BLaER1 treated with 17β-estradiol and CSF1 and Interleukin-3, amounts not matched to agents 10 nM and 100 nM (cell line): Measurements from ENCODE around the gene SH3GL1.
A peak's percentile ranks its signal among the peaks of the same experiment; 100 is the strongest.

Source experiments
- H3K27ac ChIP-seq, 11 experiments: shearing (Covaris generic); formaldehyde crosslinking; 2 replicates each; pipeline ENCODE4 v1.8.1; 2022
- H3K27me3 ChIP-seq, 11 experiments: shearing (Covaris generic); formaldehyde crosslinking; 2 replicates each; pipeline ENCODE4 v1.8.1; 2022
- H3K36me3 ChIP-seq, 11 experiments: shearing (Covaris generic); formaldehyde crosslinking; 2 replicates each; pipeline ENCODE4 v1.8.1; 2022
- H3K4me1 ChIP-seq, 10 experiments: shearing (Covaris generic); formaldehyde crosslinking; 2 replicates each; pipeline ENCODE4 v1.8.1; 2022
- H3K4me2 ChIP-seq, 11 experiments: shearing (Covaris generic); formaldehyde crosslinking; 2 replicates each; pipeline ENCODE4 v1.8.1; 2022
- H3K4me3 ChIP-seq, 10 experiments: shearing (Covaris generic); formaldehyde crosslinking; 2 replicates each; pipeline ENCODE4 v1.8.1; 2022
- H3K9ac ChIP-seq, 11 experiments: shearing (Covaris generic); formaldehyde crosslinking; 2 replicates each; pipeline ENCODE4 v1.8.1; 2022
- H3K9me3 ChIP-seq, 11 experiments: shearing (Covaris generic); formaldehyde crosslinking; replicated peaks in 1 of 11; 2 replicates each; pipeline ENCODE4 v1.8.1; 2022
- H4K20me1 ChIP-seq, 11 experiments: shearing (Covaris generic); formaldehyde crosslinking; 2 replicates each; pipeline ENCODE4 v1.8.1; 2022
- Cebpa-rat ChIP-seq, 11 experiments: shearing (Covaris generic); IDR thresholded peaks; 2 replicates each; pipeline ENCODE4 v1.8.1; 2022

Gene SH3GL1, protein sequence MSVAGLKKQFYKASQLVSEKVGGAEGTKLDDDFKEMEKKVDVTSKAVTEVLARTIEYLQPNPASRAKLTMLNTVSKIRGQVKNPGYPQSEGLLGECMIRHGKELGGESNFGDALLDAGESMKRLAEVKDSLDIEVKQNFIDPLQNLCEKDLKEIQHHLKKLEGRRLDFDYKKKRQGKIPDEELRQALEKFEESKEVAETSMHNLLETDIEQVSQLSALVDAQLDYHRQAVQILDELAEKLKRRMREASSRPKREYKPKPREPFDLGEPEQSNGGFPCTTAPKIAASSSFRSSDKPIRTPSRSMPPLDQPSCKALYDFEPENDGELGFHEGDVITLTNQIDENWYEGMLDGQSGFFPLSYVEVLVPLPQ

DNA sequence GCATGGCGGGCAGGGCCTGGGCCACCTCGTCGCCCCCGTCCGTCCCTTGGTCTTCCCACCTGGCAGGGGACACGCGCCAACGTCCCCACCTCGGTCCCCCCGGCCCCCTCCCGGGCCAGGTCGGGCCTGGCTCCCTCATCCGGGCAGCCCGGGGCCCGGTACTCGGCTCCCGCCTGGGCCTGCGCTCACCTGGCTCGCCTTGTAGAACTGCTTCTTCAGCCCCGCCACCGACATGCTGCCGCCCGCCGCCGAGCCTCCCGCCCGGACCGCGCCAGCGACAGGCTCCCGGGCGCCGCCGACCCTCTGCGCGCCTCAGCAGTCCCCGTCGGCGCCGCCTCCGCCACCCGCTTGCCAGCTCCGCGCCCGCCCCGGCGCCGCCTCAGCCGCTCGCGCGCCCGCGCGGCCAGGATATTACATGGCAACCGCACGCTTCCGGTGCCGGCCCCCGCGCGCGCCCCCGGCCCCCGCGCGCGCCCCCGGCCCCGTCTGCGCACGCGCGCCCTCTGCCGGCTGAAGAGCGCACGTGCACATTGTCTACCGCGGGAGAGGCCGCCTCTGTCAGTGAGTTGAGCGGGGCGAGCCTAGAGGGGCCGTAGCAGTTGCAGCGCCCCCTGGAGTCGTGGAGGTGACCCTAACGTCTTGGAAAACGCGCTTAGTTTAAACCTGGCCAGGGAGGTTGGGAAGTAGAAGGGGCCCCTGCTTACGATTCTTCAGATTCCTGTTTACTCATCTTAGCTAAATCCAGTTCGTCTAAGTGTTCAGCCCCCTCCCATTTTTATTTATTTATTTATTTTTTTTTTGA, at the start of gene SH3GL1:
TSS of gene SH3GL1 (minus strand) at position 413 of the 802 bp plus-strand sequence. CDS start at position 234, 179 bp downstream.
- peak within 1 kb of the TSS; percentile 97 to 100 (median 99) for H3K9ac ChIP-seq
- peak within 1 kb of the TSS; percentile 94 to 99 (median 98) for H3K27ac ChIP-seq
- H3K36me3 ChIP-seq: peaks cover 29 to 54% (median 39%) of the 10 kb centered on the region in 11 experiments; a peak in 21 of 22 replicates
- peak within 1 kb of the TSS; percentile 86 to 97 (median 94) for H3K4me2 ChIP-seq
- H4K20me1 ChIP-seq: peaks cover 38 to 76% (median 66%) of the 10 kb centered on the region in 11 experiments
- H3K9me3 ChIP-seq: peaks cover 0 to 3% (median 0%) of the 10 kb centered on the region in 11 experiments; a peak in 1 of 22 replicates
- peak within 1 kb of the TSS; percentile 86 to 100 (median 96) for H3K4me3 ChIP-seq
- H3K27me3 ChIP-seq: no peaks in the 10 kb centered on the region
- TF ChIP-seq Cebpa-rat (IDR thresholded peaks at IDR 0.05): no peak
- peaks cover 56 to 69% (median 65%) of the 10 kb centered on the region in 10 experiments for H3K4me1 ChIP-seq

DNA sequence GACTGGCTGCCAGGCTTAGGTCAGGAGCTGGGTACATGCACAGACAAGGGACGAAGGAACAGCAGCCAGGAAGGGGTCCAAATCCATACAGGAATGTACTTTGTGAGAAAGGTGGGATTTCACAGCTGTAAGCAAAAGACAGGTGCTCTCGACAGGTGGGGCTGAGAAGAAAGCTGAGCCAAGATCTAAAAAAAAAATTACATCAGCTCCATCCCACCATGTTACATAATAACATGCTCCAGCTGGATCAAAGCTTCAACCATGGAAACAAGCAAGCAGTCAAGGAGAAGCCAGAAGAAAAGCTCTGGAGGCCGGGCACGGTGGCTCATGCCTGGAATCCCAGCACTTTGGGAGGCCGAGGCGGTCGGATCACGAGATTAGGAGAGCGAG, 49.3 kb upstream of the SH3GL1 start:
- H3K36me3 ChIP-seq: peaks cover 78 to 100% (median 86%) of the 10 kb centered on the region in 11 experiments
- H3K27ac ChIP-seq: no peak overlapping the region

DNA sequence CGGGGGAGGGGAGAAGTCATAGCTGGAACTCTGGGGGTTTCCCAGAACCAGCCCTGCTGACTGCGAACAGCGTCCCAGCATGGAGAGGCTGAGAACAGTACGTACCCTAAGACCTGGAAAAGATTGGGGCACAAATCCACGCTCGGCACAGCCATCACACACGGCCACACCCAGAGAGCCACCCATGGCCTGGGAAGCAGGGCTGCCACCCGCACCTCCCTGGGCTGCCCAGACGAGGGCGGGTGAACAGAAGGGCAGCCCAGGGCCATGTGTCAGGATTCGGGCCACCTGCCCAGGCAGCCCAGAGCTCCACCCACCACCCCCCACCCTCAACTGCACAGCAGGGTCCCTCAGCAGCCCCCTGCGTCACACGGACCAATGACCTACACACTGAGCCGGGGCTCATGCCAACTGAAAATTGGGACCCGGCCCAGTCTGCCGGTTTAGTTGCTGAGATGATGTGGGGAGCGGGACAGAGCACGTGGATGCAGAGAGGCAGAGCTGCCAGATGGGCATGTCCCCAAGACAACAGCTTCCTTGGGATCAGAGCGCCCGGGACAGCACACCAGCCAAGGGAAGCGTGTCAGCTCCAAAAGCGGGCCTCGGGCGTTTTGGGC, 48.8 kb upstream of the SH3GL1 start:
- Histone ChIP-seq H3K9ac (no peak overlapping the region), H4K20me1 (peaks cover 46 to 100% (median 86%) of the 10 kb centered on the region in 11 experiments; a peak in 21 of 22 replicates), H3K4me1 (peaks cover 21 to 32% (median 21%) of the 10 kb centered on the region in 10 experiments), H3K4me3 (no peak overlapping the region), H3K9me3 (no peaks in the 10 kb centered on the region), H3K4me2 (no peak overlapping the region), H3K36me3 (peaks cover 83 to 100% (median 92%) of the 10 kb centered on the region in 11 experiments), H3K27me3 (no peaks in the 10 kb centered on the region), H3K27ac (no peak overlapping the region)
- no peak for TF ChIP-seq Cebpa-rat (IDR thresholded peaks at IDR 0.05)

More for the DNA sequence above, 49.3 kb upstream of the SH3GL1 start:
- TF ChIP-seq Cebpa-rat (IDR thresholded peaks at IDR 0.05): no peak
- peaks cover 47 to 100% (median 86%) of the 10 kb centered on the region in 11 experiments for H4K20me1 ChIP-seq
- H3K9ac ChIP-seq: no peak overlapping the region
- peaks cover 26 to 35% (median 26%) of the 10 kb centered on the region in 10 experiments for H3K4me1 ChIP-seq
- no peaks in the 10 kb centered on the region for H3K27me3 ChIP-seq
- no peak overlapping the region for H3K4me2 ChIP-seq
- no peaks in the 10 kb centered on the region for H3K9me3 ChIP-seq
- no peak overlapping the region for H3K4me3 ChIP-seq

DNA sequence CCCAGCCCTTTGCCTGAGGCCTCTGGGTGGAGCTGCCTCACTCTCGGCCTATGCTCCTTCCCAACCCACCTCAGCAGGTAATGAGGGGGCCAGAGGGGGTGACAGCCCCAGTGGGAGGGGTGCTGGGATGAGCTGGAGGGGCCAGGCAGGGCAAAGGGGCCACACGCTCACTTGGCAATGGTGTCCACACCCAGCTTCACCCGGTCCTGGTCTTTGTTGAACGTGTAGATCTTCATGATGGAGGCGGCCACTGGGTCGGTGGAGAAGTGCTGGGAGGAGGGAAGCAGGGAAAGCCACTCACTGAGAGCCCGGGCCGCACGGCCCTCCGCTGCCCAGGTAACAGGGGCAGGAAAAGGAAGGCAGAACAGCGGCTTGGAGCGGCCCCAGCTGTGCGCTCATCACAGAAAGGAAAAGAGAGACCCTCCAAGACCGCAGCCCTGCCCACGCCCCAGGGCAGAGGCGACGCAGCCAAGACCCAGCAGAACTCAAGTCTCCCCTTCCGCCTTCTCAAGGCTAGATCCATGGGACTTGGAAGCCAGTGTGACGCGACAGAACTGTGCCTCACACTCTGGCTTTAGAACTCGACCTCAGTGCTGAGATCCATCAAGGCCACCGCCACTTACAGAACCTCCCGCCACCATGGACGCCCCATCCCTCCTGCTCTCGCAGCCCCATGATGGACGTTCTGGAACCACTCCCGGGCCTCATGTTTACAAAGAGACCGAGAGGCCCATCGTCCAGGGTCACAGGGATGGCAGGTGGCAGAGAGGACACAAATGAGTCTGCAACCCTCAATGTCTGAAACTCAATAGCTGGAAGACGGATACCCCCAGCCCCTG, 48.0 kb upstream of the SH3GL1 start:
- peaks cover 13 to 25% (median 14%) of the 10 kb centered on the region in 10 experiments for H3K4me1 ChIP-seq
- H3K36me3 ChIP-seq: peaks cover 91 to 100% (median 97%) of the 10 kb centered on the region in 11 experiments
- peaks cover 42 to 100% (median 86%) of the 10 kb centered on the region in 11 experiments; a peak in 21 of 22 replicates for H4K20me1 ChIP-seq
- no peak overlapping the region for H3K4me3 ChIP-seq
- H3K9ac ChIP-seq: no peak overlapping the region
- no peak for TF ChIP-seq Cebpa-rat (IDR thresholded peaks at IDR 0.05)
- H3K9me3 ChIP-seq: no peaks in the 10 kb centered on the region
- no peak overlapping the region for H3K4me2 ChIP-seq
- no peaks in the 10 kb centered on the region for H3K27me3 ChIP-seq
- no peak overlapping the region for H3K27ac ChIP-seq

DNA sequence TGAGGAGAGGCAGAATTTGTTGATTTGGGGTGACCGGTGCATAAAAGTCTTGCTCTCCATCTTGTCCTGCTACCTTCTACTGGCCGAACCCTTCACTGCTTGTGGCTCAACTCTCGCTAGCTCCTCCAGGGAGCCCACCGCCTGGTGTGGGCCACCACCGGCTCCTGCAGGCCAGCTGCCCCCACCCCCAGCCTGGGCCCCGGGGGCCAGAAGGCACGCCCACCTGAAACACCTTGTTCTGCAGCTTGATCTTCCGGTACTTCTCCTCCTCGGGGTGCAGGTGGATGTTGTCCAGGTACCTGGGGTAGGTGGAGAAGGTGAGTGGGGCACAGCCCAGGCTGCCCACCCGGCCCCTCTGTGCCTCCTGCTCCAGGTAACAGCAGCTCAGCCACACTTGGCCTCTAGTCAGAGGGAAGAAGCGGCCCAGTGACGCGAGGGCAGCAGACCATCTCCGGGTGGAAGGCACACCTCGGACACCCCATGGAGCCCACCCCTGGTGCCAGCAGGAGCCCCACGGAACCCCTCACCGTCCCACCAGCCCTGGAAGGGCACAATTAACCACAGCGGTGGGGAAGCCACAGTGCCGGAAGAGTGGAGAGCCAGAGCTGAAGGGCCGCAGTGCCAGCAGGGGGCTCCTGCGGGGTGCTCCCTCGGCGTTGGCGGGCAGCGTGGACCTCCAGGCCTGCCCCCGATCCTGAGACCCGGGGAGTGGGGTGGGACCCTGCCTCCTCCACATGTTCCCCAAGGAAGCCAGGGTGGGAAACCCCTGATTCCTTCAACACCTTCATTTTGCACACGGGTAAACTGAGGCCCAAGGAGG, 47.2 kb upstream of the SH3GL1 start:
- Histone ChIP-seq H4K20me1 (peaks cover 39 to 100% (median 86%) of the 10 kb centered on the region in 11 experiments; a peak in 21 of 22 replicates), H3K27ac (no peak overlapping the region), H3K27me3 (no peaks in the 10 kb centered on the region), H3K4me3 (no peak overlapping the region), H3K4me2 (no peak overlapping the region), H3K9me3 (no peaks in the 10 kb centered on the region), H3K4me1 (peaks cover 5 to 17% (median 7%) of the 10 kb centered on the region in 10 experiments; a peak in 19 of 20 replicates), H3K9ac (no peak overlapping the region), H3K36me3 (peaks cover 88 to 100% (median 98%) of the 10 kb centered on the region in 11 experiments)
- no peak for TF ChIP-seq Cebpa-rat (IDR thresholded peaks at IDR 0.05)

DNA sequence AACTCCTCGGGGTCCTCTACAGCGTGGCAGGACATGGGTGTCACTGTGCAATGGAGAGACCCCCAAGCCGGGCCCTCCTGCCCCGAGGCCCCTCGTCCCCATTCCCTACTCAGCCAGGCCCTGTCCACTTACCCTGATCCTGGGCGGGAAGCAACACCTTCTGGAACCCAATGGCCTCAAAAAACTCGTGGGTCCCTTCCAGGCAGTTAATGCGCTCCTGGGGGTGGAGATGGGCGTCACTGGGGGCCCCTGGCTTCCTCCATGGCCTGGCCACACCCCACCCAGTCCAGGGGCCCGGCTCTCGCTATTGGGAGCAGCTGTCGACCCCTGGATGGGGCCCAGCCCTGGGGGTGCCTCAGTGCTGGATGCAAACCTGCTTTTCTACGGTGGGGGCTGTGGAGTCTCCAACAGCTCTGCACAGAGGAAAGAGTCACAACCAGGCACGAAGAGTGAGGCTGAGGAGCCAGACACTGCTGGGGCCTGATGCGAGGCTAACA, 46.4 kb upstream of the SH3GL1 start:
- peaks cover 81 to 100% (median 98%) of the 10 kb centered on the region in 11 experiments for H3K36me3 ChIP-seq
- peaks cover 40 to 100% (median 86%) of the 10 kb centered on the region in 11 experiments; a peak in 19 of 22 replicates for H4K20me1 ChIP-seq
- H3K4me3 ChIP-seq: no peak overlapping the region
- H3K27ac ChIP-seq: no peak overlapping the region
- H3K4me1 ChIP-seq: peaks cover 0 to 13% (median 0%) of the 10 kb centered on the region in 10 experiments; a peak in 7 of 20 replicates
- no peaks in the 10 kb centered on the region for H3K9me3 ChIP-seq
- H3K27me3 ChIP-seq: no peaks in the 10 kb centered on the region
- no peak overlapping the region for H3K4me2 ChIP-seq
- no peak for TF ChIP-seq Cebpa-rat (IDR thresholded peaks at IDR 0.05)
- no peak overlapping the region for H3K9ac ChIP-seq

DNA sequence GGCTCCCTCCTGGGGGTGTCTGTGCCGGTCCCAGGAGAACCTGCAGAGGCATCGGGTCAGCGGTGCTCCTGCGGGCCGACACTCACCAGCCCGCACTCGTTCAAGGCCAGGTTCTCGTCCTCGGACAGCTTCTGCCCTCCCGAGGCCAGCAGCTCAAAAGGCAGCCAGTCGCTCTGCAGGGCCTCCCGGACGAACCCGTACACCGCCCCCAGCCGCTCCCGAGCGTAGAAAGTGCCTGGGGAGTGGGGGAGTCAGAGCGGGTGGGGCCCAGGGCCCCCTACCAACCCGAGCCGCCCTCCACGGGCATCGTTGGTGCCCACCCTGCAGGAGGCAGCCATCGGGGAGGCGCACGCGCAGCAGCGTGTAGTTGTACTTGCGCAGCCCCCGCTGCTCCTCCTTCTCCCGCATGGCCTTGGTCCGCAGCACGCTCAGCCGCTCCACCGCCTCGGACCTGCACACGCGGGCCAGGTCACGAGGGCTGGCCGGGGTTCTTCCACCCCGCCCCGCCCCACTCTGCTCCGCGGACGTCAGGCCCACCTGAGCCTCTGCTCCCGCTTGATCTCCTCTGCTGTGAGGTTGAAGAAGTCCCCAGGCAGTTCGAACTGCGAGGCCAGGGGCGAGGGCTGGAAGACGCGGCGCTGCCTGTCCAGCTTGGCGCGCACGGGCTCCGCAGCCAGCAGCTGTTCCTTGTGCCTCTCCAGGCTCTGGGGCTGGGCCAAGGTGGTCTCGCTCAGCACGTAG, 45.8 kb upstream of the SH3GL1 start:
- Histone ChIP-seq H3K4me1 (peaks cover 0 to 13% (median 0%) of the 10 kb centered on the region in 10 experiments; a peak in 7 of 20 replicates), H3K9me3 (no peaks in the 10 kb centered on the region), H3K27me3 (no peaks in the 10 kb centered on the region), H3K27ac (no peak overlapping the region), H3K4me2 (no peak overlapping the region), H3K4me3 (no peak overlapping the region), H3K9ac (no peak overlapping the region), H4K20me1 (peaks cover 39 to 97% (median 80%) of the 10 kb centered on the region in 11 experiments; a peak in 19 of 22 replicates), H3K36me3 (peaks cover 74 to 100% (median 97%) of the 10 kb centered on the region in 11 experiments)
- TF ChIP-seq Cebpa-rat (IDR thresholded peaks at IDR 0.05): no peak
